Thoracic aorta (tissue), 2 donors: ENCODE data around the gene VWA1. TPM values are rescaled to one million over a fixed set of nuclear protein-coding genes. Genes with fewer than 3 reads are reported as not detected.
"Not testable (repeated sequence)": the region's sequence is repeated elsewhere in the genome, so short reads cannot be mapped to it uniquely, and the experiment has no call there.

ENCODE experiments used
- ATAC-seq: fragments of 150-250 bp; one replicate; pipeline ENCODE4 v1.8.0; 2017; ENCODE audit warnings: low read depth; ENCODE audit not compliant: insufficient number of reproducible peaks, low FRiP score
- DNase-seq: peaks from one replicate; pipeline ENCODE4 v3.0.0-alpha.2; 2020; ENCODE audit warnings: low spot score
- H3K27ac ChIP-seq, 2 donors: fragments of 200-600 bp; sonication (generic); 1 replicate in 1 of 2; 2 replicates in 1 of 2; pipeline ENCODE4 v1.5.1; 2016; ENCODE audit warnings: mild to moderate bottlenecking in 2 of 2, moderate library complexity in 2 of 2
- H3K27me3 ChIP-seq: fragments of 200-600 bp; sonication (generic); replicated peaks from 2 replicates; pipeline ENCODE4 v1.6.0; 2016; ENCODE audit warnings: mild to moderate bottlenecking; ENCODE audit not compliant: insufficient read depth
- H3K36me3 ChIP-seq: fragments of 200-600 bp; sonication (generic); one replicate; pipeline ENCODE4 v1.5.1; 2016
- H3K4me1 ChIP-seq, 2 donors: fragments of 200-600 bp; sonication (generic); 1 replicate in 1 of 2; 2 replicates in 1 of 2; pipeline versions ENCODE4 v1.5.1 to v1.6.0; 2016; ENCODE audit warnings: low read depth in 2 of 2, mild to moderate bottlenecking in 1 of 2; ENCODE audit not compliant: control insufficient read depth in 1 of 2
- H3K4me3 ChIP-seq: fragments of 200-600 bp; sonication (generic); 2 replicates; pipeline ENCODE4 v1.5.1; 2016; ENCODE audit warnings: mild to moderate bottlenecking
- H3K9me3 ChIP-seq: fragments of 200-600 bp; sonication (generic); 2 replicates; pipeline ENCODE4 v1.5.1; 2016
- total RNA-seq, 2 donors: library from RNA; depleted of rRNA; stranded (reverse); fragments of >200 nt; gene quantifications; one replicate each; pipeline versions ENCODE4 v1.1.0 to v1.2.3, GENCODE V29; 2016
- TF ChIP-seq, protein P1 (sequence below): fragments of 200-600 bp; sonication (generic); IDR thresholded peaks from one replicate; pipeline ENCODE4 v1.5.1; 2019; ENCODE audit warnings: antibody characterized with exemption

The VWA1 gene
- total RNA-seq, 2 donors from 2014 or later, result 21.7 to 23.6 TPM

DNA sequence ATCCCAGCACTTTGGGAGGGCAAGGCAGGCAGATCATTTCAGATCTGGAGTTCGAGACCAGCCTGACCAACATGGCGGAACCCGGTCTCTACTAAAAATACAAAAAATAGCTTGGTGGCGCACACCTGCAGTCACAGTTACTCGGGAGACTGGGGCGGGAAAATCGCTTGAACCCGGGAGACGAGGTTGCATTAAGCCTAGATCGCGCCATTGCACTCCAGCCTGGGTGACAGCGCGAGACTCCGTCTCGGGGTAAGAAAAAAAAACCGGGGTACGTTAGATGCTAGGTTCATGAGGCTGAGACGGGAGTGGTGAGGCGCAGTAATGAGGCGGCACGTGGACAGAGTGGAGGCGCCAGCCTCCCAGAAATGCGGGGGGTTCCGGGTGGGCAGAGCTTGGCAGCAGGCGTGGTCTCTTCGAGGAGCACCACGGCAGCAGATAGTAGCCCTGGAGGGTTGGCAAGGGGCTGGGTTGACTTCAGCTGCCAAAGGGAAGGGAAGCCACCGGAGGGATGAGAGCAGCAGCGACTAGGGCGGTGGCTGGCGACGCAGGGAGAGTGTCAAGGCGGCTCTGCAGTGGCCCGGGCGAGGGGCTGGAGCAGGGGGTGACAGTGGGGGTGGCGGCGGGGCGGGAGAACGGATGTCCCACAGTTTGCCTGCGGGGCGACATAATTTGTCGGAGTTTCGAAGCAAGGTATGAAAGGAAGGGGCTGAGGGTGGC is 29.2 kb upstream of the VWA1 start:
- Histone ChIP-seq H3K27me3 (no peaks in the 10 kb centered on the region), H3K36me3 (peaks cover 37% of the 10 kb centered on the region), H3K27ac (peak overlapping the region; percentile 82 to 84), H3K4me3 (peak overlapping the region; percentile 100), H3K9me3 (no peaks in the 10 kb centered on the region), H3K4me1 (peaks cover 15 to 37% of the 10 kb centered on the region in 2 donors)
- ATAC-seq, result no peak
- TF ChIP-seq, protein P1, sequence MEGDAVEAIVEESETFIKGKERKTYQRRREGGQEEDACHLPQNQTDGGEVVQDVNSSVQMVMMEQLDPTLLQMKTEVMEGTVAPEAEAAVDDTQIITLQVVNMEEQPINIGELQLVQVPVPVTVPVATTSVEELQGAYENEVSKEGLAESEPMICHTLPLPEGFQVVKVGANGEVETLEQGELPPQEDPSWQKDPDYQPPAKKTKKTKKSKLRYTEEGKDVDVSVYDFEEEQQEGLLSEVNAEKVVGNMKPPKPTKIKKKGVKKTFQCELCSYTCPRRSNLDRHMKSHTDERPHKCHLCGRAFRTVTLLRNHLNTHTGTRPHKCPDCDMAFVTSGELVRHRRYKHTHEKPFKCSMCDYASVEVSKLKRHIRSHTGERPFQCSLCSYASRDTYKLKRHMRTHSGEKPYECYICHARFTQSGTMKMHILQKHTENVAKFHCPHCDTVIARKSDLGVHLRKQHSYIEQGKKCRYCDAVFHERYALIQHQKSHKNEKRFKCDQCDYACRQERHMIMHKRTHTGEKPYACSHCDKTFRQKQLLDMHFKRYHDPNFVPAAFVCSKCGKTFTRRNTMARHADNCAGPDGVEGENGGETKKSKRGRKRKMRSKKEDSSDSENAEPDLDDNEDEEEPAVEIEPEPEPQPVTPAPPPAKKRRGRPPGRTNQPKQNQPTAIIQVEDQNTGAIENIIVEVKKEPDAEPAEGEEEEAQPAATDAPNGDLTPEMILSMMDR, result no peak
- no peak for DNase-seq

DNA sequence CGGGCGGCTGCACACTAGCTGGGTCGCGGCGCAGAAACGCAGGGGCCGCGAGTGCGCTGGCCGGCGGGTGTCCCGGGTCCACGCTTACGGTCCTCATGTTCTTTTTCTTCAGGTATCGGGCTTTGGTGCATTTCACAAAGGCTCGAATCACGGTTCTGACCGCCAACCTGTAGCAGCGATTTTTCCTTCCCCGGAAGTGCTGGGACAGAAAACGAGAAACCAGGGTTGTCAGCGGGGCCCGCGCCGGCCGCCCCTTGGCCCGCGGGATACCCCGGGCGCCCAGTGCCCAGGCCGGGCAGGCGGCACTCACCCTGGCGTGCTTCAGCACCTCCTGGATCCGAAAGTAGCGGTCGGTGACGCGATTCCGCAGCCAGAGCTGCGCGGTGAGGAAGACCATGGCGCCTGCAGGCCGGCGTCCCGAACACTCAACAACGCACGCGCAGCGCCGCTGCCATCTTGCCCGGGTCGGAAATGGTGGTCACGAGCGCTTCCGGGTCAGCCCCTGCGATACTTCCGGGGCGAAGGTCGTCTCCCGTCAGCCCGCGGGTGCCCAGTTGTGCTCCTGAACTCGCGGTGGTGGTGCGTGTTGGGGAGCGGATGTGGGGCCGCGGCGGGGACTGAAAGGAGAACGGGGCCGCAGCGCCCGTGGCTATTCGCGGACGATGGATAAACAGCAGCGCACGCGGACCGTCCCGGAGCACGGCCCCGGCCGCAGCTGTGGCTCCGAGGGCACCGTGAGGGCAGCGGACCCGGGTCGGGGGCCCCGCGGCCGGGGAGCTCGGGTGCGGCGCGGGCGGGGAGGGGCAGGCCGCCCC is 28.5 kb upstream of the VWA1 start, which contains the start of gene MRPL20:
Gene MRPL20, minus strand, starts transcription at position 473 of the 815 bp plus-strand sequence. Its CDS starts 76 bp downstream, at position 397.
- Histone ChIP-seq H3K4me3 (peak within 1 kb of the TSS; percentile 100), H3K36me3 (peaks cover 30% of the 10 kb centered on the region), H3K9me3 (no peaks in the 10 kb centered on the region), H3K4me1 (peaks cover 15 to 36% of the 10 kb centered on the region in 2 donors), H3K27me3 (no peaks in the 10 kb centered on the region), H3K27ac (peak within 1 kb of the TSS; percentile 82 to 84)
- peak; percentile 72 for ATAC-seq
- peak; percentile 79 for DNase-seq
- TF ChIP-seq, protein P1, result no peak

DNA sequence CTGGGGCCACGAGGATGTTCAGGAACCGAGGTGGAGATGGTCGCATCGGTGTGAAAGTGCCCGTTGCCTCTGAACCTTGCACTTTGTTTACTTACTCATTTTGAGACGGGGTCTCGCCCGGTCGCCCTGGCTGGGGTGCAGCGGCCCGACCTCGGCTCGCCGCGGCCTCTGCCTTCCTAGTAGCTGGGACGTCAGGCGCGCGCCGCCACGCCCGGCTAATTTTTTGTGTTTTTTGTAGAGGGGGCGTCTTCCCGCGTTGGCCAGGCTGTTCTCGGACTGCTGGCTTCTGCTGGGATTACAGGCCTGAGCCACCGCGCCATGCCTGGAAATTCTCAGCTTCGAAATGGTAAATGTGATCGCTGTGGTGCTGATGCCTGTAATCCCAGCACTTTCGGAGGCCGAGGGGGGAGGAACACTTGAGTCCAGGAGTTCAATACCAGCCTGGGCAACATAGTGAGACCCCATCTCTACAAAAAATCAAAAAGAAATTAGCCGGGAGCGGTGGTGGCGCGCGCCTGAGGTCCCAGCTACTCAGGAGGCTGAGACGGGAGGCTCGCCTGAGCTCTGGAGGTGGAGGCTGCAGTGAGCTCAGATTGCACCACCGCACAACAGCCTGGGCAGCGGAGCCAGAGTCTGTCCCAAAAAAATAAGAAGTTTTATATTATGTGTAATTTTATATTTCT is 27.7 kb upstream of the VWA1 start:
- H3K4me3 ChIP-seq, result peak overlapping the region; percentile 100
- DNase-seq (no peak), ATAC-seq (no peak)
- H3K27ac ChIP-seq, result peak overlapping the region; percentile 82 to 84
- TF ChIP-seq, protein P1, result no peak
- no peaks in the 10 kb centered on the region for H3K27me3 ChIP-seq
- H3K4me1 ChIP-seq, result peaks cover 15 to 36% of the 10 kb centered on the region in 2 donors
- H3K36me3 ChIP-seq, result peaks cover 22% of the 10 kb centered on the region
- H3K9me3 ChIP-seq, result no peaks in the 10 kb centered on the region

DNA sequence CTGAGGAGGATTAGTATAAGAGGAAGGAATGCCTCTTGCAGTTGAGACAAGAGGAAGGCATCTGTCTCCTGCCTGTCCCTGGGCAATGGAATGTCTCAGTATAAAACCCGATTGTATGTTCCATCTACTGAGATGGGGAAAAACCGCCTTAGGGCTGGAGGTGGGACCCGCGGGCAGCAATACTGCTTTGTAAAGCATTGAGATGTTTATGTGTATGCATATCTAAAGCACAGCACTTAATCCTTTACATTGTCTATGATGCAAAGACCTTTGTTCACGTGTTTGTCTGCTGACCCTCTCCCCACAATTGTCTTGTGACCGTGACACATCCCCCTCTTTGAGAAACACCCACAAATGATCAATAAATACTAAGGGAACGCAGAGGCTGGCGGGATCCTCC is 25.3 kb upstream of the VWA1 start:
- H3K4me3 ChIP-seq, H3K27ac ChIP-seq, H3K27me3 ChIP-seq, H3K9me3 ChIP-seq, ATAC-seq, DNase-seq, H3K36me3 ChIP-seq: not testable (repeated sequence)
- H3K4me1 ChIP-seq, result peaks cover 15 to 32% of the 10 kb centered on the region in 2 donors

DNA sequence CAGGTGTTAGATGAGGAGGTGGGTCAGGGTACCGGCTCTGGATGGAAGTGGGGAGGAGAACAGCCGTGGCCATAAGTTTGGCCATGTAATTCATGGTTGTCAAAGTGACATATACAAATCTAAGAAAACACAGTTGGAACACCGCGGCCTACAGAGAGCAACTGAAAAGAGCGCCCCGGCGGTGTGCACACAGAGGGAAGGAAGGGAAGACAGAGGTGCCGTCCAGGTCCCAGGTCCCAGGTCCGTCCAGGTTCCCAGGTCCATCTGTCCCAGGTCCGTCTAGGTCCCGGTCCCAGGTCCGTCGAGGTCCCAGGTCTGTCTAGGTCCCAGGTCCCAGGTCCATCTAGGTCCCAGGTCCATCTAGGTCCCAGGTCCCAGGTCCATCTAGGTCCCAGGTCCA is 23.9 kb upstream of the VWA1 start:
- H3K27ac ChIP-seq, result no peak overlapping the region
- no peak for DNase-seq
- H3K27me3 ChIP-seq, result no peaks in the 10 kb centered on the region
- peaks cover 7 to 19% of the 10 kb centered on the region in 2 donors for H3K4me1 ChIP-seq
- H3K4me3 ChIP-seq, result no peak overlapping the region
- TF ChIP-seq, protein P1, result no peak
- ATAC-seq, result no peak
- no peaks in the 10 kb centered on the region for H3K36me3 ChIP-seq
- no peaks in the 10 kb centered on the region for H3K9me3 ChIP-seq

DNA sequence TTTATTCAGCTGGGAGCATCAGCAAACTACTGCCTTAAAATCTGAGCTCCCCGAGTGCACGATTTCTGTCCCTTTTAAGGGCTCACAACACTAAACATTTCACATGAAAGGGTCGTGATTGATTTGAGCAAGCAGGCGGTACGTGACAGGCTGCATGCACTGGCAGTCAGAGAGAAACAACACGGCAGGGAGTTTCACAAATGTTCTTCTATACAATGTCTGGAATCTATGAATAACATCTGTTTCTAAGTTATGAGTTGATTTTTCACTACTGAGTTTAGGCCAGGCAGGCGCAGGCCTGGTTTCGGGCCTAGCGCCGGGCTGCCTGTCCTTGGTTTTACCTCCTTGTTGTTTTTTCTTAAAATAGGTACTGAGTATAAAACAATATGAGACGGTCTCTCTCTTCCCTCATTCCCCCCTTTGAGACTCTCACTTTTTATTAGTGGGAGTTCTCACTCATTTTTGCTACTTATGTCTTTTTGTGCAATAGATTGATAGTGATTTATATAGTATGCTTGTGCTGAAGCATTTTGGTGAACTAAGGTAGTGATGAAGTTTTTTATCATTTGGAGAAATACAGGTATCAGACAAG is 23.1 kb upstream of the VWA1 start:
- not testable (repeated sequence) for H3K27ac ChIP-seq, ATAC-seq, H3K4me3 ChIP-seq, H3K27me3 ChIP-seq, H3K36me3 ChIP-seq, H3K9me3 ChIP-seq, DNase-seq
- H3K4me1 ChIP-seq, result peaks cover 7 to 19% of the 10 kb centered on the region in 2 donors
